GM19455 (cell line): ENCODE data around the gene ZC3H7A.
A peak's percentile ranks its signal among the peaks of the same experiment; 100 is the strongest.
"Not testable (repeated sequence)": the region's sequence is repeated elsewhere in the genome, so short reads cannot be mapped to it uniquely, and the experiment has no call there.

ENCODE experiments used
- ATAC-seq: cut with Tn5 transposase; IDR thresholded peaks from one replicate; pipeline ENCODE4 v1.9.1; 2021; ENCODE audit not compliant: unreplicated experiment

The ZC3H7A gene

DNA sequence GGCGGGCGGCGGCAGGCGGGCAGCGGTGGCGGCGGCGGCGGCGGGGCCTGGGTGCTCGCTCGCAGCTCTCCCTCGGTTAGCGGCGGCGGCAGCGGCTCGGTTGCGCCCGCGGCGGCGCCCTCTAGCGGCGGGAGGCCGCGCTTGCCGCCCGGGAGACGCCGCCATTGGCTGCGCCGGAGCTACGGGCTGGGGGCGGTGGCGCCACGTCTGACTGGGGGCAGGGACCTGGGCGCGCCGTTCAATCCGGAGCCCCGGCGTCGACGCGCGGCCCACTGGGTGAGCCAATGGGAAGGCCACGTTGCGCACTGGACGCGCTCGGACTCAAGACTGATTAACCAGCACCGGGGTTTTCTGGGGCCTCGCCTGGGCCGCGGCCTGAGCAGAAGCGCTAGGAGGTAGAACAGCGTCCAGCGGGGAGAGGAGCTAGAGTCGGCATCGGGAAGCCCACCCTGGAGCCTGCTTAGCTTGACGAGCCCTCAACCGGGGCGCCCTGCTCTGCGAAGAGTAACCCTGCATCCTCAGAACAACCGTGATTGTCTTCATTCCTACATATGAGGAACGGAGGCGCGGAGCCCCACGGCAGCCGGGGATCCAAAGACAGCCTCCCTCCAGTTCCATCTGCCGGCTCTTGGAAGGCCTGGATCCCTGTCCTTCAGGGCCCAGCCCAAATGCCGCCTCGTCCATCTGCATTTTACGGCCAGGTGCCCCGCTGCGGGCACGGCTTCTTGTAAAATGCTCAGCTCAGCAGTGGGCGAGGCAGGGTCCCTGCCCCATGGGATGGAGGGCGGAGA is at the start of gene ZC3H7A:
Gene ZC3H7A (minus strand): TSS at position 93 of the 791 bp plus-strand sequence. CDS start 14,904 bp downstream, outside the sequence.
- ATAC-seq = peak; percentile 86

DNA sequence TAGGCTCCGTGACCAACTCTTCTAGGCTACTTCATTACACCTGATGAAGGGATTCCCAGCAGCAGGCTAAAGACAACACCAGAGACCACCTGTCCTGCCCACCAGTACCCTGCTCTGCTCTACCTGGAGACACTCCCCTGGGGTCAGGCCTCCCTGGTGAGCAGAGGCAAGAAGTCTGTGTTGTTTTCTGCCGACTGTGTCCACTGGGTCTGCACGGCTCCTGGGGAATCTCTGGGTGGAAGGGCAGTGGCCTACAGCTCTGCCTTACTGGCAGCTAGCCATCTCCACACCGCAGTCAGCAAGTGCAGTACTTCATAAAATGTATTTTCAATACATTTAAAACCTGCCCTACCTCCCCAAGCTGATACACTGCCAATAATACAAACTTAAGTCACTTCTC is 47.4 kb upstream of the ZC3H7A start:
- no peak for ATAC-seq

DNA sequence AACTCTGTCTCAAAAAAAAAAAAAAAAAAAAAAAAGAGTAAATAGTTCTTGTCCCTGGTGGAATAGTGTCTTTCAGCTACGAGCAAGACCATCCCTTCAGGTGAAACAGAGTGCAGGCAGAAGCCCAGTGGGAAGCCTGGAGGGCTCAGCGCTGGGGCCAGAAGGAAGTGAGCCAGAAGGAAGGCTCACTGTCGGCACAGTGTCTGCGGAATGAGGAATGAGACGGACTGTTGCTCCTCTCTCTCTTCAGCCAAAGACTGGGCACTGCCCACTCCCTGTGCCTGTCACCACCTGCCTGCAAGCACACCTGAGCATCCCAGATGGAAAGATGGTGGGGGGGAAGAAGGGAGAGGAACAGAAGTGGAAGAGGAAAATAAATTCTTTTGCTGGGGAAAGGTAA is 46.8 kb upstream of the ZC3H7A start:
- ATAC-seq = no peak

- ATAC-seq = no peak
These were observed 46.1 kb upstream of the ZC3H7A start for GRCh38 chr16:11843206-11843605.

- ATAC-seq = no peak
These were observed 44.0 kb upstream of the ZC3H7A start for GRCh38 chr16:11841026-11841425.

DNA sequence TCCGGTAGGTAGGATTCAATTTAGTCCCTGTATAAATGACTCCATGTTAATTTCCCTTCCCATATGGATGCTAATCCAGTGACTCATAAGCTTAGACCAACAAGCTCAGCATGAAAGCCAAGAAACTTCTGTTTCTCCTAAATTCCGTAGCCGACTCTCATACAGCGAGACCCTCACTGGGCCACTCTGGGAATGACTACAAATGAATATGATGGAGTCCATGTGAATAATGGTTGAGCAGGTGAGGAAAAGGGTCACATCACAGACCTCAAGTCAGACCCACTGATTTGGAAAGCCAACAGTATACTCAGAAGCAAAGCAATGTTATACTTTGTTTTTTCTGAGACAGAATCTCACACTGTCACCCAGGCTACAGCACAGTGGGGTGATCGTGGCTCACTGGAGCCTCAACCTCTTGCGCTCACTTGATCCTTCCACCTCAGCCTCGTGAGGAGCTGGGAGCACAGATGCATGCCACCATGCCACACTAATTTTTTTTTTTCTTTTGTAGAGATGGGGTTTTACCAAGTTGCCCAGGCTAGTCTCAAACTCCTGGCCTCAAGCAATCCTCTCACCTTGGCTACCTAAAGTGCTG is 39.7 kb upstream of the ZC3H7A start:
- ATAC-seq = no peak

DNA sequence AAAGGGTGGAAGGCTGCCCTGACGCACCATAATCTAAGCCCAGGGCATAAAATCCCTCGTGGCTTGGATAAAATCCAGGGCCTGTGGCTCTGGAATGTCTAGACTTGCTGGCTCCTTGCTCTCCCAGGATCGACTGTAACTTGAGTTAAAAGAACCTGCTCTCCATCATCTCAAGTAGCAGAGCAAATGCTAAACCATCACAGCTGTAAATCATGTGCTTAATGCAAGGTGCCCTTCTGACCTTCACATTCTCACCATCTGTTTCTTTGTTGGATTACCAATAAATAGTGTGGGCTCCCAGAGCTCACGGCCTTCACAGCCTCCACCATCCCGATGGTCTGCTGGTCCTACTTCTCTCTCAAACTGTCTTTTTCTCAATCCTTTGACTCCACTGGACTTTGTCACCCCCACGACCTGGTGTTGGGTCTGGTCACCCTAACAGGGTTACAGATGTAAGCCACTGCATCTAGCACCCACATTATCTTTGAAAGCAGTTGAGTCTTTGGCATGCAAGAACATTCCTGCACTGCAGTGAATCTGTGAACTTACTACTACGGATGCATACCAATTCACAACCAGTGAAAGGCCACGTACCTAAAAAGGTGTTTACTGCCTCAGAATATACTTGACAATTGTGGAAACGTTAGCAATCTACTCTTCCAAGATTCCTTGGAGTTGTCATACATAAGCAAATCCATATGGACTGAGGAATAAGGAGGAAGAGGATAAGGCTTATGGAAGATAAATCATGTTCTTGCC is 39.0 kb upstream of the ZC3H7A start:
- ATAC-seq = no peak

GRCh38 chr16:11835309-11835708 is 38.3 kb upstream of the ZC3H7A start:
- no peak for ATAC-seq

- no peak for ATAC-seq
These were observed 37.1 kb upstream of the ZC3H7A start for GRCh38 chr16:11833951-11834695.

GRCh38 chr16:11828696-11829095 is 31.6 kb upstream of the ZC3H7A start:
- no peak for ATAC-seq

DNA sequence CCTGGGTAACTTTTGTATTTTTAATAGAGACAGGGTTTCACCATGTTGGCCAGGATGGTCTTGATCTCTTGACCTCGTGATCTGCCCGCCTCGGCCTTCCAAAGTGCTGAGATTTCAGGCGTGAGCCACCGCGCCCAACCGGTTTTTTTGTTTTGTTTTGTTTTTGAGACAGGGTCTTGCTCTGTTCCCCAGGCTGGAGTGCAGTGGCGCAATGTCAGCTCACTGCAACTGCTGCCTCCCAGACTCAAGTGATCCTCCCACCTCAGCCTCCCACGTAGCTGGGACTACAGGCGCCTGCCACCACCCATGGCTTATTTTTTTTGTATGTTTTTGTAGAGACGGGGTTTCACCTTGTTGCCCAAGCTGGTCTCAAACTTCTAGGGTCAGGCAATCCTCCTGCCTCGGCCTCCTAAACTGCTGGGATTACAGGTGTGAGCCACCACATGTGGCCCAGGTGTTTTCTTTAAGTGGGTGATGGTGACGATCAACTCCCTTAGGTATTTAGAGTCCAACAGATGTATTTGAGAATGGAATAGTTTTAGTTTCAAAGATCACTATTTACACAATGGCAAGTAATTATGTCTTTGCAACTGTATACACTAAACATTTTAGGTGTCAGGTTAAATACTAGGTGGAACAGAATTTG is 28.6 kb upstream of the ZC3H7A start:
- ATAC-seq = not testable (repeated sequence)

GRCh38 chr16:11824362-11824761 is 27.3 kb upstream of the ZC3H7A start:
- ATAC-seq = no peak

GRCh38 chr16:11823645-11824044 is 26.6 kb upstream of the ZC3H7A start:
- not testable (repeated sequence) for ATAC-seq

DNA sequence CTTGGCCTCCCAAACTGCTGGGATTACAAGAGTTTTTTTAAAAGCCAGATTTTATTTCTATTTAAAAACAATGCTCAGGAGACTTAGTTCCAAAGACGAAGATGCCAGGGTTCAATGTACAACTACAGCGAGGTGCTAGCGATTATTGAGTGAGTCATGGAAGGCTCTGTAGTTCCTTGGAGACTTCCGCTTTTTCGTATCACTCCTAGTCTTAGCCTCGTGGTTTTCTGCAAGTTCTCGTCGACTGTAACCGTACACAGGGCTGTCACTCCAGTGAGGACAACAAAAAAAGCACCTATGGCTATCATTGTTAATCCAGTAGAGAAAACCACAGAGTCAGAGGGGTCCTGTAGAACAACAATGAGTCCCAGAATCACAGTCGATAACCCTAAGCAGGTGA is 22.7 kb upstream of the ZC3H7A start:
- no peak for ATAC-seq

GRCh38 chr16:11818970-11819369 is 21.9 kb upstream of the ZC3H7A start:
- not testable (repeated sequence) for ATAC-seq

DNA sequence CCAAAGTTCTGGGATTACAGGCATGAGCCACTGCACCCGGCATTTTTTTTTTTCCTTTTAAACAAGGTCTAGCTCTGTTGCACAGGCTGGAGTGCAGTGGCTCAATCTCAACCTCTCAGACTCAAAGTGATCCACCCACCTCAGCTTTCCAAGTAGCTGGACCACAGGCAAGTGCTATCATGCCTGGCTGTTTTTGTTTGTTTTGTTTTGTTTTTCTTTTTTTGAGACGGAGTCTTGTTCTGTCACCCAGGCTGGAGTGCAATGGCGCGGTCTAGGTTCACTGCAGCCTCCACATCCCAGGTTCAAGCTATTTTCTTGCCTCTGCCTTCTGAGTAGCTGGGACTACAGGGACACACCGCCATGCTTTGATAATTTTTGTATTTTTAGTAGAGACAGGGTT is 19.1 kb upstream of the ZC3H7A start:
- no peak for ATAC-seq

- not testable (repeated sequence) for ATAC-seq
These were observed 17.7 kb upstream of the ZC3H7A start for GRCh38 chr16:11814800-11815199.

DNA sequence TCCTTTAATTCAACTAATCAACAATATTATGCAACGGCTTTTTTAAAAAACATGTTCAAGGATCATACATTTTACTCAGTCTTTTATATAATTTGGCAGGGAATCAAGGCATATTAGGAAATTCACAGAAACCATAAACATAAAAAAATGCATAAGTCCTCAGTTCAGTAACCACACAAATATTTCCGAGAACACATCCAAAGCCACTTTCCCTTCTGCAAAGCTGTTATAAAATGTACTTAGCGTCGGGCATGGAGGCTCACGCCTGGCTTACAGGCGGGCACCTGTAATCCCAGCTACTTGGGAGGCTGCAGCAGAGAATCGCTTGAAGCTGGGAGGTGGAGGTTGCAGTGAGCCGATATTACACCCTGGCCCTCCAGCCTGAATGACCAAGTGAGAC is 9.7 kb upstream of the ZC3H7A start:
- no peak for ATAC-seq

DNA sequence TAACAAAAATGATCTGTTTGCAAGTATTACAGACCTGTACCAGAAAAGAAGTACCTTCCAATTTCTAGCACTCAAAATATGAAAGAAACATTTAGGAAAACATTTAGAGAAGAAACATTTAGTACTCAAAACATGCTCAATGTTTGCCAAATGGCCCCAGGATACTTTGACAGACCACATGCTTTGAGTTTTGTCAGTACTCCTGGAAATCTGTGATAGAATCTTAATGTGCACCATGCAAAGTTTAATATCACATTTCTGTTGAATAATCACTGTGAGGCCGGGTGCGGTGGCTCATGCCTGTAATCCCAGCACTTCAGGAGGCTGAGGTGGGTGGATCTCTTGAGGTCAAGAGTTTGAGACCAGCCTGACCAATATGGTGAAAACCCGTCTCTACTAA is 8.5 kb upstream of the ZC3H7A start:
- ATAC-seq = no peak

GRCh38 chr16:11801481-11802021 is 4.5 kb upstream of the ZC3H7A start:
- no peak for ATAC-seq

- ATAC-seq = no peak
These were observed 3.3 kb upstream of the ZC3H7A start for GRCh38 chr16:11800382-11800718.
